RWPE2 (cell line): ENCODE measurements around the gene FOXE3.

ENCODE experiments used
- ATAC-seq: fragments of 200-7000 bp; cut with Tn5 transposase; 3 replicates; pipeline ENCODE4 v1.9.1; 2021; ENCODE audit warnings: low read depth
- DNase-seq: peaks from one replicate; pipeline ENCODE4 v3.0.0-alpha.2; 2020; ENCODE audit warnings: low spot score
- H3K27ac ChIP-seq: fragments of 450-650 bp; 2 replicates; pipeline ENCODE4 v1.5.1; 2017; ENCODE audit warnings: mild to moderate bottlenecking; ENCODE audit not compliant: poor library complexity, severe bottlenecking
- H3K27me3 ChIP-seq: fragments of 250-450 bp; sonication (Bioruptor Pico); 2 replicates; pipeline ENCODE4 v1.5.1; 2021; ENCODE audit warnings: mild to moderate bottlenecking, moderate library complexity; ENCODE audit not compliant: insufficient read depth, poor library complexity, severe bottlenecking
- H3K36me3 ChIP-seq: fragments of 250-450 bp; sonication (Bioruptor Pico); 2 replicates; pipeline ENCODE4 v1.5.1; 2020; ENCODE audit warnings: low read depth, mild to moderate bottlenecking, moderate library complexity
- H3K4me1 ChIP-seq: fragments of 250-450 bp; sonication (Bioruptor Pico); 2 replicates; pipeline ENCODE4 v1.5.1; 2021; ENCODE audit warnings: mild to moderate bottlenecking, moderate library complexity; ENCODE audit not compliant: insufficient read depth, poor library complexity, severe bottlenecking
- H3K4me3 ChIP-seq: fragments of 250-450 bp; sonication (Bioruptor Pico); 2 replicates; pipeline ENCODE4 v1.5.1; 2021; ENCODE audit warnings: mild to moderate bottlenecking, moderate library complexity; ENCODE audit not compliant: severe bottlenecking
- H3K9me3 ChIP-seq: fragments of 250-450 bp; sonication (Bioruptor Pico); 2 replicates; pipeline ENCODE4 v1.5.1; 2021; ENCODE audit warnings: mild to moderate bottlenecking, moderate library complexity; ENCODE audit not compliant: severe bottlenecking
- TF ChIP-seq, protein P1 (sequence below): fragments of 450-650 bp; IDR thresholded peaks from one replicate; pipeline ENCODE4 v1.5.1; 2017; ENCODE audit warnings: mild to moderate bottlenecking, moderate library complexity; ENCODE audit not compliant: poor library complexity, severe bottlenecking

The FOXE3 gene

DNA sequence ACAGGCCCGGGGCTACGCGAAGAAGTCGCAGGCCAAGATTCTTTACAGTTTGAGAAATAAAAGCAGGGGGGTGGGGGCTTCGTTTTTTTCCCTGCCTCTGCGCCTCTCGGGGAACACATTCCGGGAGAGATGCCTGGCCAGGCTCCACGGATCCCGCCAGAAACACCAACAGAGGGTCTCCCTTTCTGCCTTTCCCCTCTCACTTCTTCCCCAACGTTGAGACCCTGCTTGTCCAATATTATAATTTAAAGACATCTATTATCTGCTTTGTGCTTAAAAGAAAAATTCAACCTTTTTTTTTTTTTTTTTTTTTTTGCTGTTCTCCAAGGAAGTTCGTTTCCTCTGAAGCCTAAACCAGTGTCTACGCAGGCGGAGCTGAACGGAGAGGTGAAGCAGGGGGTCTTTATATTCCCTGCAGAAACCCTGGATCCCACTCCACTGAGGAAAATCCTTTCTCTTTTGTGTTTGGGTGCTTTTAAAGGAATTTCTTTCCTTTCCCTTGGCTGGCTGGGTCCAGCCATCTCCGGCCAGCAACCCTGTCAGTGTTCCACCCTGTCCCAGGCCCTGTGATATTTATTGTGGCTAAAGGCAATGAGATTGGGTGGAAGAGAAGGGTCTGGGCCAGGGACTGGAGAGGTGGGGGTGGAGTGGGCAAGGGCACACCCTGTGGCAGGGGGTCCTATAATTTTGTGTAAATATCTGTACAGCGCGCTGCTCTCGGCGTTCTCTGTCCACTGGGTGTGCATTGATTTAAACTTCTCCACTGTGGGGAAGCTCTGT lies 23.9 kb downstream of the FOXE3 start:
- no peaks in the 10 kb centered on the region for H3K4me1 ChIP-seq
- TF ChIP-seq, protein P1, sequence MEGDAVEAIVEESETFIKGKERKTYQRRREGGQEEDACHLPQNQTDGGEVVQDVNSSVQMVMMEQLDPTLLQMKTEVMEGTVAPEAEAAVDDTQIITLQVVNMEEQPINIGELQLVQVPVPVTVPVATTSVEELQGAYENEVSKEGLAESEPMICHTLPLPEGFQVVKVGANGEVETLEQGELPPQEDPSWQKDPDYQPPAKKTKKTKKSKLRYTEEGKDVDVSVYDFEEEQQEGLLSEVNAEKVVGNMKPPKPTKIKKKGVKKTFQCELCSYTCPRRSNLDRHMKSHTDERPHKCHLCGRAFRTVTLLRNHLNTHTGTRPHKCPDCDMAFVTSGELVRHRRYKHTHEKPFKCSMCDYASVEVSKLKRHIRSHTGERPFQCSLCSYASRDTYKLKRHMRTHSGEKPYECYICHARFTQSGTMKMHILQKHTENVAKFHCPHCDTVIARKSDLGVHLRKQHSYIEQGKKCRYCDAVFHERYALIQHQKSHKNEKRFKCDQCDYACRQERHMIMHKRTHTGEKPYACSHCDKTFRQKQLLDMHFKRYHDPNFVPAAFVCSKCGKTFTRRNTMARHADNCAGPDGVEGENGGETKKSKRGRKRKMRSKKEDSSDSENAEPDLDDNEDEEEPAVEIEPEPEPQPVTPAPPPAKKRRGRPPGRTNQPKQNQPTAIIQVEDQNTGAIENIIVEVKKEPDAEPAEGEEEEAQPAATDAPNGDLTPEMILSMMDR = no peak
- no peaks in the 10 kb centered on the region for H3K36me3 ChIP-seq
- H3K27ac ChIP-seq = no peak overlapping the region
- ATAC-seq = no peak
- no peak for DNase-seq
- H3K4me3 ChIP-seq = no peak overlapping the region
- peaks cover 66% of the 10 kb centered on the region for H3K27me3 ChIP-seq
- no peaks in the 10 kb centered on the region for H3K9me3 ChIP-seq

DNA sequence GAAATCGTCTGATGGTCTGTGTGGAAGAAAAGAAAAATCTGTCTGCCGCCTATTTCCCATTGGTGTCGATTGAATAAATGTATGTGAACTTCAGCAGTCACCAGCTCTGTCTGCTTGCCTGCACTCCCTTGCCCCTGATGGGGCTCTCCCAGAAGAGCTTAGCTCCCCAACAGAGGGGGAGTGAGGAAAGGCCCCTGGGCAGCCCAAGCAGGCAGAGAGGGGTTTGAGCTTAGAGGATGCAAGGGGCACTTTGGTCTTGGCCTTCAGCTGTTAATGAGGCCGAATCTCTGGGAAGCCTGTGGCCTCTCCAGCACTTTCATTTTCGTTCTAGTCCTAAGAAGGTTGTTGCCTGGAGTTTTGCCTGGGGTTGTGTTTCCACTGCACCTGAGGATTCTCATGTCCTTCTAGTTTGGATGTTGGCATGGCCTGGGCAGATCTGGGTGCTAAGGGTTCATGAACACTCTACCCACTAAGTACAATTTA lies 24.6 kb downstream of the FOXE3 start:
- DNase-seq (no peak), ATAC-seq (no peak)
- TF ChIP-seq, protein P1 = no peak
- Histone ChIP-seq H3K9me3 (no peaks in the 10 kb centered on the region), H3K27ac (no peak overlapping the region), H3K36me3 (no peaks in the 10 kb centered on the region), H3K27me3 (peaks cover 72% of the 10 kb centered on the region), H3K4me3 (no peak overlapping the region), H3K4me1 (no peaks in the 10 kb centered on the region)

DNA sequence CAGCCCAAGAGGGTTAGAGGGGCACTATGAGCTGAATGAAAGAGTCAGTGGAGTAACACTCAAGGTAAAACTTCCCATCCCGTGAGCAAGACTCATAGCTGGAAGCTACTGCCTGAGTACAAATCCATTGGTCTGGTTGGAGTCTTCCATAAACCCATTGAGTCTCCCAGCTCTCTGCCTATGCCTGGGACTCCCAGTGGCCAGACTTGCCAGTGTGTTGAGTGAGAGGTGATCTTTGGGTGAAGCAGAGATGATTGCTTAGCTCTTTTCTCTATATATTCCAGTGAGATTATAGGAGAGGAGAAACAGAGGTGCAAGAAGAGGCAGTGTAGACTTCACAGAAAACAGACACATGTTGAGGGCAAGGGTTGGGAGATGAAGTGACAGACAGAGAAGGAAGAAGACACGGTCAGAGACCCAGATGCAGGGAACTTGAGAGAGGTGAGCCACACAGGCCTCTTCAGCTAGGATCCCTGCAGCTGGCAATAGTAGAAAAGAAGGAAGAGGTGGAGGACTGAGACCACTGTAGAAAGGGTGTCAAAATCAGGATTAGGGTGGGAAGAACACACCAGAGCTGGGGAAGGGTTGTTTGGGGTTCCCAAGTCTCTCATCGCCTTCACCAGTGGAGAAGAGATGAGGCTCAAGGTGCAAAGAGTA lies 25.5 kb downstream of the FOXE3 start:
- no peaks in the 10 kb centered on the region for H3K4me1 ChIP-seq
- no peak overlapping the region for H3K27ac ChIP-seq
- H3K4me3 ChIP-seq = no peak overlapping the region
- H3K9me3 ChIP-seq = no peaks in the 10 kb centered on the region
- no peak for DNase-seq
- ATAC-seq = no peak
- TF ChIP-seq, protein P1 = no peak
- H3K36me3 ChIP-seq = no peaks in the 10 kb centered on the region
- H3K27me3 ChIP-seq = peaks cover 82% of the 10 kb centered on the region

DNA sequence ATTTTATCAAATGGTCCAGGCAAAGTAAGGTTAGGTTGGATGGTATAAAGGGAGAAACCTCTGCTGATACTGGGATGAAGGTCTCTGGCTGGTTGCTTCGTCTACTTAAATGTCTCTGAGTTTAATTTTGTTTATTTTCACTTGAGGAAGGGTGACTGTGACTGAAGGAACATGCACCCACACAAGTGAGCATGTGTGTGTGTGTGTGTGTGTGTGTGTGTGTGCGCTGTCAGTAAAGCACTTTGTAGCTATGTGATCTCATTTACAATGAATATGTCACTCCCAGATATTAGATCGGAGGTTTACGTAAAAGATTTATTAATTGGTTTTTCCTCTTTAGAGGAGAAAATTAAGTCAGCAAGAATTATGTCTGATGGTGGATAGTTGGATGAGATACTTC lies 26.1 kb downstream of the FOXE3 start:
- DNase-seq = no peak
- TF ChIP-seq, protein P1 = no peak
- ATAC-seq = no peak
- Histone ChIP-seq H3K36me3 (no peaks in the 10 kb centered on the region), H3K27me3 (peaks cover 88% of the 10 kb centered on the region), H3K4me3 (no peak overlapping the region), H3K27ac (no peak overlapping the region), H3K4me1 (no peaks in the 10 kb centered on the region), H3K9me3 (no peaks in the 10 kb centered on the region)
